Testis (tissue), 2 donors: ENCODE data around the gene ACAA1.

Source experiments
- CTCF ChIP-seq, 3 experiments: fragments of 450-650 bp in 2 of 3; fragments of 200-600 bp in 1 of 3; sonication (generic) in 1 of 3; IDR thresholded peaks; one replicate each; pipeline ENCODE4 v1.5.1; 2016 to 2019; ENCODE audit warnings: antibody characterized with exemption in 3 of 3, mild to moderate bottlenecking in 2 of 3, moderate library complexity in 1 of 3
- POLR2A ChIP-seq: fragments of 450-650 bp; IDR thresholded peaks from one replicate; pipeline ENCODE4 v1.6.1; 2017; ENCODE audit warnings: antibody characterized with exemption, mild to moderate bottlenecking, moderate library complexity

GRCh38 chr3:38090453-38090852 lies 46.5 kb downstream of the ACAA1 start:
- TF ChIP-seq CTCF (IDR thresholded peaks at IDR 0.05) = no peak
- no peak for TF ChIP-seq POLR2A
